Subcutaneous preadipocyte (primary cell): ENCODE results near the gene GYS2. TPM values are rescaled to one million over a fixed set of nuclear protein-coding genes. Genes with fewer than 3 reads are reported as not detected.

Source experiments
- total RNA-seq: library from RNA; depleted of rRNA; stranded (reverse); fragments of >200 nt; gene quantifications from 2 replicates; pipeline ENCODE4 v1.2.3, GENCODE V29; 2012

The GYS2 gene
- not detected in 2 replicates for total RNA-seq

DNA sequence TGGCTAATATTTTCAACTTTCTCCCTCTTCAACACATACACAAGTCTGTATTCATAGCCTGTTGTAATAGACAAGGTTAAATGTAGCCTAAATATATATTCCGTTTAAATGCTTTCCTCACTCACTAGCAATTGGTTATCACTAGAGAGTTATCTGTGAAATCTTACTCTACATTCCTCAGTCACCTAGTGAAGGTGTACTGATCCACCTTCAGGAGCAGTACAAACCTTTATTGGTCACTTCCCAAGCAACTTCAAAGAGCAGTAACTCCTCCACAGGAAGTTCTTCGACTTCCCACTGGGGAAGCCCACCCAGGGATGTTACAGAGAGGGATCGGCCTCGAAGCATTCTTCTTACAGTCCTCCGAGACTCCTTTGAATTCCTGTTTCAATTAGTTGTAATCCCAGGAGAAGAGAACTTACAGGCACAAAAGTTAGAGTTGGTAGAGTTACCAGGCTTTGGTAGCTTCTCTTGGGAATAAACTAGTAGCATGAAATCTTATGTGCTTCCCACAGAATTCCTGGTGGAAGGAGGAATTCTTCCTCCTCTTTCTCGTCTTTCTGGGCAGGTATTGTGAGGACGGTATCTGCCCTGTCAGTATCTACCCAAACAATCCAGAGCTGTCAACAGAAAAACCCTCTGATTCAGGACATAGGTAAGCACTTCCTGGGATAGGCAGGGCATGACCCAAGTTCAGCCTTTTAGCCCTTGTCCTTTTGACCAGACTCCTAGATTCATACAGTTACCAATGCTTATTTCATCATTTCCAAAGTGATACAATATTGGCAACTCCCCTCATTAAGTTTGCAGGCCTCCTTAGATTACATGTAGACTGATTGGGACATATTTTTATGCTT is at the start of gene GYS2:
GYS2 (minus strand) TSS at position 603 of the 857 bp plus-strand sequence; CDS start at position 348, 255 bp downstream.

DNA sequence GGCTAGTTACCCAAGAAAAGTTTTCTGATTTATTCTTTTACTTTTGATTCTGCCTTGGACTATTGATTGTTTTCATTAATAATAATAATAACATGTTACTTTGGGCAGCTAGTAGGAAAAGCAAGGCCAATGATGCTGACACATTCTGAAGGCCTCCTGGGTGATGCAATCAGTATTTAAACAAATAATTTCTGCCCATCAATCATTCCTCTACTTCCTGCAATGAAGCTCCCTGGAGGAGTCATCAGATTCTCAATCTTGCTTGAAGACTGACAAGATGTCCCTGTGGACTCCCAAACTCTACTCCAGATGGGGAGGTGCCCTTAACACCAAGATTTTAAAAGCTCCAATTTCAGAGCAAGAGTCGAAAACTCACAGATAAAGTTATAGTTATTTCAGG is 78.6 kb downstream of the GYS2 start, which contains the start of gene SPX:
SPX (plus strand) TSS at position 244 of the 400 bp plus-strand sequence. CDS start 177 bp downstream, outside the sequence.

GRCh38 chr12:21501258-21502163 is 103.1 kb downstream of the GYS2 start, which contains the start of the genes GOLT1B and RECQL:
Gene GOLT1B (plus strand): TSS chr12:21501789. CDS start chr12:21501924, 135 bp downstream.
Gene RECQL (minus strand): TSS chr12:21501635. CDS start chr12:21499570, 2,065 bp downstream.

Other genes with a start within 250 kb of the GYS2 start
- gene IAPP, start 231.9 kb downstream of the GYS2 start, total RNA-seq, result not detected in 2 replicates
- 7.7 and 11.1 TPM in 2 replicates for gene PYROXD1, start 167.2 kb downstream of the GYS2 start, total RNA-seq
- gene RECQL, start 103.2 kb downstream of the GYS2 start, total RNA-seq, result 79.0 and 111 TPM in 2 replicates
- gene GOLT1B, start 103.1 kb downstream of the GYS2 start, total RNA-seq, result 42.3 and 51.0 TPM in 2 replicates
- under 0.01 and 0.98 TPM in 2 replicates for gene SPX, start 78.6 kb downstream of the GYS2 start, total RNA-seq
- 479 and 548 TPM in 2 replicates for gene LDHB, start 53.0 kb upstream of the GYS2 start, total RNA-seq
- gene KCNJ8, start 169.9 kb upstream of the GYS2 start, total RNA-seq, result 0.59 and 2.2 TPM in 2 replicates